NT2/D1 (cell line): Measurements from ENCODE around the gene PLCD4.

Experiments
- SUZ12 ChIP-seq: IDR thresholded peaks from 2 replicates; pipeline ENCODE4 v1.6.1; 2011; ENCODE audit not compliant: insufficient read length, insufficient read depth; ENCODE audit errors: extremely low read depth
- ZNF274 ChIP-seq: IDR thresholded peaks from 2 replicates; pipeline ENCODE4 v1.6.1; 2011; ENCODE audit warnings: mild to moderate bottlenecking, low read depth, low read length

GRCh38 chr2:218569661-218570500, 37.8 kb upstream of the PLCD4 start:
- TF ChIP-seq ZNF274 (no peak), SUZ12 (no peak)
